Sigmoid colon (tissue), 7 donors: ENCODE measurements around the gene ERGIC1. TPM values are rescaled to one million over a fixed set of nuclear protein-coding genes. Genes with fewer than 3 reads are reported as not detected.

Source experiments
- DNase-seq: peaks from one replicate; pipeline ENCODE4 v3.0.0-alpha.2; 2019
- H3K27ac ChIP-seq, 4 donors: fragments of 200-600 bp; sonication (generic); one replicate each; pipeline ENCODE4 v1.5.1; 2016 to 2019; ENCODE audit warnings: mild to moderate bottlenecking in 1 of 4
- H3K27me3 ChIP-seq, 3 donors: fragments of 200-600 bp; sonication (generic); one replicate each; pipeline ENCODE4 v1.5.1; 2019; ENCODE audit warnings: mild to moderate bottlenecking in 1 of 3
- H3K36me3 ChIP-seq, 4 donors: fragments of 200-600 bp; sonication (generic); one replicate each; pipeline ENCODE4 v1.5.1; 2016 to 2019
- H3K4me1 ChIP-seq, 4 donors: fragments of 200-600 bp; sonication (generic); one replicate each; pipeline ENCODE4 v1.5.1; 2017 to 2019
- H3K4me3 ChIP-seq, 4 donors: fragments of 200-600 bp; sonication (generic); one replicate each; pipeline ENCODE4 v1.5.1; 2017 to 2019; ENCODE audit warnings: mild to moderate bottlenecking in 2 of 4, moderate library complexity in 1 of 4
- H3K9me3 ChIP-seq, 4 donors: fragments of 200-600 bp in 3 of 4; sonication (generic) in 3 of 4; one replicate each; pipeline versions ENCODE4 v1.5.1 to v1.6.1; 2013 to 2019
- EP300 ChIP-seq, 4 donors: sonication (generic); formaldehyde crosslinking; IDR thresholded peaks; one replicate each; pipeline ENCODE4 v1.6.1; 2017; ENCODE audit warnings: antibody characterized with exemption in 4 of 4
- POLR2A ChIP-seq, 2 donors: fragments of 450-650 bp; IDR thresholded peaks; one replicate each; pipeline ENCODE4 v1.6.1; 2016; ENCODE audit warnings: antibody characterized with exemption in 2 of 2, mild to moderate bottlenecking in 2 of 2, moderate library complexity in 2 of 2
- POLR2AphosphoS5 ChIP-seq, 4 donors: sonication (generic); formaldehyde crosslinking; IDR thresholded peaks; one replicate each; pipeline ENCODE4 v1.6.1; 2017; ENCODE audit warnings: antibody characterized with exemption in 4 of 4
- WGBS, 2 donors: extraction: QIAGEN DNeasy Blood & Tissue Kit; methylation state at CpG; one replicate each; pipeline ENCODE4 v1.1.7; 2013; 5-methylcytosine and 5-hydroxymethylcytosine counted together
- intact Hi-C: fragments of 100-400 bp; cut with DNase I; formaldehyde crosslinking; loops from one replicate; pipeline ENCODE4 v1.15.1; 2023
- polyA plus RNA-seq, 3 donors: library from polyadenylated mRNA; stranded (reverse); fragments of 200-250 nt; gene quantifications; one replicate each; pipeline ENCODE4 v1.2.3, GENCODE V29; 2013
- total RNA-seq, 4 donors: library from RNA; depleted of rRNA; stranded (reverse); fragments of >200 nt; gene quantifications; one replicate each; pipeline ENCODE4 v1.1.0, GENCODE V29; 2016
- TF ChIP-seq, protein P1 (sequence below), 4 experiments: fragments of 450-650 bp in 3 of 4; fragments of 200-600 bp in 1 of 4; IDR thresholded peaks; one replicate each; pipeline ENCODE4 v1.5.1; 2016 to 2019; ENCODE audit warnings: antibody characterized with exemption in 4 of 4, mild to moderate bottlenecking in 3 of 4, moderate library complexity in 2 of 4
- donor health status: healthy with polysubstance abuse.
- donor health status: Bipolar disorder and iron deficiency.
- donor health status: healthy.

ERGIC1 gene
- total and polyA plus RNA-seq, 7 donors: 80.6 to 160 (median 117) TPM

- H3K9me3 ChIP-seq: no peaks in the 10 kb centered on the region
- peaks cover 0 to 8% (median 2%) of the 10 kb centered on the region in 4 donors for H3K36me3 ChIP-seq
- DNase-seq: no peak
- 97% methylated on average over 4 of the region's 4 CpGs for WGBS, 2 donors
- peaks cover 0 to 62% (median 57%) of the 10 kb centered on the region in 4 donors for H3K4me1 ChIP-seq
- H3K27ac ChIP-seq: peak overlapping the region; percentile 87 to 96 (median 90)
- TF ChIP-seq, protein P1, sequence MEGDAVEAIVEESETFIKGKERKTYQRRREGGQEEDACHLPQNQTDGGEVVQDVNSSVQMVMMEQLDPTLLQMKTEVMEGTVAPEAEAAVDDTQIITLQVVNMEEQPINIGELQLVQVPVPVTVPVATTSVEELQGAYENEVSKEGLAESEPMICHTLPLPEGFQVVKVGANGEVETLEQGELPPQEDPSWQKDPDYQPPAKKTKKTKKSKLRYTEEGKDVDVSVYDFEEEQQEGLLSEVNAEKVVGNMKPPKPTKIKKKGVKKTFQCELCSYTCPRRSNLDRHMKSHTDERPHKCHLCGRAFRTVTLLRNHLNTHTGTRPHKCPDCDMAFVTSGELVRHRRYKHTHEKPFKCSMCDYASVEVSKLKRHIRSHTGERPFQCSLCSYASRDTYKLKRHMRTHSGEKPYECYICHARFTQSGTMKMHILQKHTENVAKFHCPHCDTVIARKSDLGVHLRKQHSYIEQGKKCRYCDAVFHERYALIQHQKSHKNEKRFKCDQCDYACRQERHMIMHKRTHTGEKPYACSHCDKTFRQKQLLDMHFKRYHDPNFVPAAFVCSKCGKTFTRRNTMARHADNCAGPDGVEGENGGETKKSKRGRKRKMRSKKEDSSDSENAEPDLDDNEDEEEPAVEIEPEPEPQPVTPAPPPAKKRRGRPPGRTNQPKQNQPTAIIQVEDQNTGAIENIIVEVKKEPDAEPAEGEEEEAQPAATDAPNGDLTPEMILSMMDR (IDR thresholded peaks at IDR 0.05): no peak
- no peak for TF ChIP-seq POLR2A (IDR thresholded peaks at IDR 0.05)
- TF ChIP-seq EP300 (IDR thresholded peaks at IDR 0.05): no peak
- no peaks in the 10 kb centered on the region for H3K27me3 ChIP-seq
- intact Hi-C loops: loop anchor here (10.0 kb wide), 1 partner anchor 353 kb away; no protein-coding TSS in a partner anchor
- no peak overlapping the region for H3K4me3 ChIP-seq
Measured at GRCh38 chr5:172907657-172908056, 73.6 kb downstream of the ERGIC1 start.

GRCh38 chr5:172908662-172909061 lies 74.6 kb downstream of the ERGIC1 start:
- H3K36me3 ChIP-seq: peaks cover 0 to 17% (median 2%) of the 10 kb centered on the region in 4 donors
- H3K4me1 ChIP-seq: peaks cover 0 to 54% (median 47%) of the 10 kb centered on the region in 4 donors
- no peak for TF ChIP-seq EP300 (IDR thresholded peaks at IDR 0.05)
- TF ChIP-seq POLR2A (IDR thresholded peaks at IDR 0.05): no peak
- TF ChIP-seq, protein P1 (IDR thresholded peaks at IDR 0.05): no peak
- no peak for TF ChIP-seq POLR2AphosphoS5 (IDR thresholded peaks at IDR 0.05)
- H3K27me3 ChIP-seq: no peaks in the 10 kb centered on the region
- H3K4me3 ChIP-seq: no peak overlapping the region
- intact Hi-C loops: loop anchor here (10.0 kb wide), 1 partner anchor 354 kb away; no protein-coding TSS in a partner anchor
- H3K9me3 ChIP-seq: no peaks in the 10 kb centered on the region
- WGBS, 2 donors: 52 to 85% methylated on average over 10 of the region's 10 CpGs
- DNase-seq: no peak
- peak overlapping the region; percentile 2 to 96 (median 58) for H3K27ac ChIP-seq

DNA sequence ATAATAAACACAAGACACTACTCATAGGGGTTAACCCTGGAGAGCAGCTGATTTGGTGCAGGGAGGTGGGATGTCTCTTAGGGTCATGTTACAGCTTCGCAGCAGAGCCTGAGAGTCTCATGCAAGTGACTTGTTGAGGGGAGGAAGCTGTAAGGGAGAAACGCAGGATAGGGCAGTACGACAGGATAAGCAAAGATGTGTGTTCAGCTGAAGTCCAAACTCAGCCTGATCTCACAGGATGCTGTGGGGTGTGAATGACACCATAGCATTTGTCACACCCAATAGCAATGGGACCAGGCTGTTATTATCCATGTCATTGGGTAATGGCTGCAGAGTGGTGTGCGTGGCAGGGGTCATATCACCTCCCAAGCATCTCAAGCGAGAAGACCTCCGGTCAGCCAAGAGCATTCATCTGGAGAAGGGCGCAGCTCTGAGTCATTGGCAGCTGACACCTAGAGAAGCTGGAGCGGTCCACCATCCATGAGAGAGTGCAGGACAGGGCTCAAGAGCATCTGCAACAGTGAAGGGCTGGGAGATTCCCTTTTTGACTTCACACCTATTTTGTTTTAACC lies 76.0 kb downstream of the ERGIC1 start:
- peak; percentile 83 for DNase-seq
- Histone ChIP-seq H3K4me3 (no peak overlapping the region), H3K27me3 (no peaks in the 10 kb centered on the region), H3K9me3 (no peaks in the 10 kb centered on the region), H3K36me3 (peaks cover 4 to 26% (median 10%) of the 10 kb centered on the region in 4 donors), H3K4me1 (peaks cover 0 to 40% (median 34%) of the 10 kb centered on the region in 4 donors), H3K27ac (peak overlapping the region; percentile 63 to 96 (median 74))
- peak in 1 of 4 donors; percentile 11 for TF ChIP-seq POLR2AphosphoS5 (IDR thresholded peaks at IDR 0.05)
- no peak for TF ChIP-seq EP300 (IDR thresholded peaks at IDR 0.05)
- TF ChIP-seq POLR2A (IDR thresholded peaks at IDR 0.05): no peak
- TF ChIP-seq, protein P1 (IDR thresholded peaks at IDR 0.05): no peak
- WGBS, 2 donors: 84 to 85% methylated on average over 8 of the region's 8 CpGs
- intact Hi-C loops: loop anchor here (10.0 kb wide), 1 partner anchor 355 kb away; no protein-coding TSS in a partner anchor

DNA sequence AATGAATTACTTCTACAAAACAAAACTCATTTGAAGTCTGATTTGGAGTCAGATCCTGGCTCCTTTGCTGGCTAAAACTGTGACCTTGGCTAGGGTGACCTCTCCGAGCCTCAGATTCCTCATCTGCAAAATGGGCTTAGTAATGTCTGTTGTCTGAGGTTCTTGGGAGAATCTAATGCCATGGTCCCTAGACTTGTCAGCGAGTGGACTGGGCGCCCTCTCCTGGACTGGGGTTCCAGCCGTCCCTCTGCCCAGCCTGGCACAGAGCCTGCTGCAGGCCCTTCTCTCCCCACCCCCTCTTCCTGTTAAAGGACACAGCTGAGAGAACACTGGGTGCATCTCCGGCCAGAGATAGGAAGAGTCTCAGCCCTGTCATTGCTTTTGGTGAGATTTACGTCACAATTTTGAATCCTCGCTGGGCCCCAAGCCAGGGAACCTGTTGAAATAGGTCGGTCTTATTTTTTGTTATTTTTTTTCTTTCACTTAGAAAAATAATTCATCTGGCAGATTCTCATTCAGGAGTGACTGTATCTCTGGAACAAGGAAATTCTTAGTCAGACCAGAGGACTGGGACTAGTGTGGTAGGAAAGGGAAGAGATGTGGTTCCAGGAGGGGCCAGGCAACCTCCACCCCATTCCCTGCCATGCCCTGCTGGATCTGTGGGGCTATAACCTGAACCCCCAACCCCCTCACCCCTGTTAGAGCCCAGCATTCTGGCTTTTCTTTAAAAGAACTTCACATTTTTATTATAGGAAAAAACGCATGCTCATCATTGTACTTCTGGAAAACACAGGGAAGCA lies 77.0 kb downstream of the ERGIC1 start:
- H3K27me3 ChIP-seq: no peaks in the 10 kb centered on the region
- DNase-seq: peak; percentile 95
- WGBS, 2 donors: 77 to 79% methylated on average over 9 of the region's 9 CpGs
- intact Hi-C loops: no loop called here
- peaks cover 15 to 36% (median 19%) of the 10 kb centered on the region in 4 donors for H3K36me3 ChIP-seq
- no peak for TF ChIP-seq POLR2A (IDR thresholded peaks at IDR 0.05)
- TF ChIP-seq POLR2AphosphoS5 (IDR thresholded peaks at IDR 0.05): peak; percentile 22 to 65 (median 43)
- TF ChIP-seq, protein P1 (IDR thresholded peaks at IDR 0.05): no peak
- peak in 2 of 4 donors; percentile 69 to 75 for TF ChIP-seq EP300 (IDR thresholded peaks at IDR 0.05)
- H3K4me1 ChIP-seq: peaks cover 0 to 30% (median 23%) of the 10 kb centered on the region in 4 donors
- H3K4me3 ChIP-seq: no peak overlapping the region
- H3K27ac ChIP-seq: peak overlapping the region; percentile 63 to 96 (median 74)
- H3K9me3 ChIP-seq: no peaks in the 10 kb centered on the region
